Sciatic nerve (tissue), 2 donors: ENCODE results near the gene IGHMBP2. TPM values are rescaled to one million over a fixed set of nuclear protein-coding genes. Genes with fewer than 3 reads are reported as not detected.
"Not testable (repeated sequence)": the region's sequence is repeated elsewhere in the genome, so short reads cannot be mapped to it uniquely, and the experiment has no call there.

Experiments
- ATAC-seq: fragments of 200-7000 bp; cut with Tn5 transposase; one replicate; pipeline ENCODE4 v1.9.1; 2020; ENCODE audit warnings: mild to moderate bottlenecking, moderate library complexity
- DNase-seq: peaks from one replicate; pipeline ENCODE4 v3.0.0-alpha.2; 2020; ENCODE audit warnings: low spot score
- intact Hi-C: fragments of 100-400 bp; cut with DNase I; formaldehyde crosslinking; loops from one replicate; pipeline ENCODE4 v1.14.2; 2022
- total RNA-seq: library from RNA; stranded (reverse); fragmentation: NEBNext Ultra II Directional; extraction: Animal tissue kit (Norgen Biotek cat#: 25700); gene quantifications from one replicate; pipeline ENCODE4 v1.2.1, GENCODE V29; 2021
- donor health status: DM: no; HTN: no; CAD: no.
- donor health status: DM: no; HTN: no; CAD: no.

Gene IGHMBP2
- 27.0 TPM for total RNA-seq

GRCh38 chr11:68903288-68904247 is at the start of gene IGHMBP2, which contains the start of gene MRPL21:
Gene IGHMBP2, plus strand, starts transcription at chr11:68903891. Its CDS starts 62 bp downstream, at chr11:68903953.
Gene MRPL21, minus strand, starts transcription at chr11:68903832. Its CDS starts 22 bp downstream, at chr11:68903810.
- intact Hi-C loops, result loop anchor here (10.0 kb wide), 2 partner anchors 151 to 181 kb away; no protein-coding TSS in a partner anchor
- DNase-seq, result peak; percentile 90

GRCh38 chr11:68854273-68854958 is 49.3 kb upstream of the IGHMBP2 start:
- intact Hi-C loops, result no loop called here
- DNase-seq (no peak), ATAC-seq (no peak)

More at GRCh38 chr11:68903288-68904247, at the start of gene IGHMBP2, which contains the start of gene MRPL21:
- peak; percentile 98 for ATAC-seq

- DNase-seq, result peak; percentile 83
- intact Hi-C loops, result no loop called here
- ATAC-seq, result peak; percentile 77
These were observed 48.3 kb upstream of the IGHMBP2 start for GRCh38 chr11:68855205-68855981.

DNA sequence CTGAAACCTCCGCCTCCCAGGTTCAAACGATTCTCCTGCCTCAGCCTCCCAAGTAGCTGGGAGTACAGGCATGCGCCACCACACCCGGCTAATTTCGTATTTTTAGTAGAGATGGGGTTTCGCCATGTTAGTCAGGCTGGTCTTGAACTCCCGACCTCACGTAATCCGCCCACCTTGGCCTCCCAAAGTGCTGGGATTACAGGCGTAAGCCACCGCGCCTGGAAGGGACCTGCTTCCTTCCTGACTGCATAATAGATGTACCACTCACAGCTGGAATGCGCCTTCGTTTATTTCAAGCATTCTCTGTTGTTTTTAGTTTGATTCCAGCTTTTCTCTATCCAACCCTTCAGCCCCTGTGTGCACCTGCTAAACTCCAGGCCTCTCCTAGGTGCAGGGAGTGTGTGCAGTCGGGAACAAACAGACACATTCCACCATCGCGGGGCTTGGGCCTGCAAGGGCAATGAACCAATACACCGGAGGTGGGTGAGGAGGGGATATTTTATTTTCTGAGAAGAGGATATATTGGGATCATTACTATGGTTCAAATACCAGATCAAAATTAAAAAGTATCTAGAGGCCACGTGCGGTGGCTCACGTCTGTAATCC is 47.2 kb upstream of the IGHMBP2 start:
- DNase-seq, intact Hi-C loops, ATAC-seq: not testable (repeated sequence)

GRCh38 chr11:68857037-68857586 is 46.6 kb upstream of the IGHMBP2 start:
- intact Hi-C loops, result no loop called here
- DNase-seq (no peak), ATAC-seq (no peak)

DNA sequence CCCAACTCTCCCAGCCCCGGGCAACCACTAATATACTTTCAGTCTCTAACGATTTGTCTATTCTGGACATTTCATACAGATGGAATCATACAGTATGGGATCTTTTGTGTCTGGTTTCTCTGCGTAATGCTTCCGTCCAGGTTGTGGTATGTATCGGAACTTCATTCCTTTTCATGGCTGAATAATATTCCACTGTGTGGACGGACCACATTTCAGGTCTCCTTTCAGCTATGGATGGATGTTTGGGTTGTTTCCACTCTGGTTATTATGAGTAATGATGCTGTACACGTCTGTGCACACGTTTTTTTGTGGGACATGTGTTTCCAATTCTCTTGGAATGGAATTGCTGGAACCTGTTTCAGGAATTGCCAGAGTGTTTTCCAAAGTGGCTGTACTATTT is 44.6 kb upstream of the IGHMBP2 start:
- no peak for DNase-seq
- ATAC-seq, result no peak
- intact Hi-C loops, result no loop called here

GRCh38 chr11:68862421-68862820 is 41.3 kb upstream of the IGHMBP2 start:
- DNase-seq (no peak), ATAC-seq (no peak)
- intact Hi-C loops, result no loop called here

DNA sequence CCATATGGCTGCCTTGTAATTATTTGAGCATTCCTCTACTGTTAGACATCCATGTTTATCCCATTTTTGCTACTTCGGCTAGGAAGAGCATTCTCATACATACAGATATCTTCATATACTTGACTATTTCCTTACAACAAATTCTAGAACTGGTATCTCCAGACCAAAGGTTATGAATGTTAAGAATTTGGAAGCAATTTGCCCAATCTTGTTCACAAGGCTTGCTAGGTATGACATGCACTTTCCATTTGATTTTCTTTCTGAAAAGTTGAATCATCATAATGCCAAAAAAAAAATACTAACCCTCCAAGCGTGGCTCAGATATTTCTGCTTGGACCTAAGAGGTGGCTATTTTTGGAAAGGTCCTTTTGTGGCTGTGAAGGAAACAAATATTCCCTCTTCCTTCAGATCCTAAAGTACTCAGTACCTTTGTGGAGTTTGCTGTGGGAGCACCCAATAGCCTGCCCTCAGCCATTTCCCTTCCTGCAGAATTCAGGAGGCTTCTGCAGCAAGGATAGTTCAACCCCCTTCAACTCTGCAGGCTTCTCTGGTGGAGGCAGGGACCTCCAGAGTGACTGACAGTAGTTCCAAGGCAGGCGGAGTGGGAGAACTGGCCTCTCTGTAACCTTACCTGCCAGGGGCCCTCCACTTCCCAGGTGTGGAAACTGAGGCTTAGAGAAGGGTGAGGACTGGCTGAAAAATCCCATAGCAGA is 40.0 kb upstream of the IGHMBP2 start:
- intact Hi-C loops, result no loop called here
- ATAC-seq, result no peak
- no peak for DNase-seq

- ATAC-seq, result no peak
- DNase-seq, result no peak
- intact Hi-C loops, result no loop called here
These were observed 38.5 kb upstream of the IGHMBP2 start for GRCh38 chr11:68865241-68865640.

DNA sequence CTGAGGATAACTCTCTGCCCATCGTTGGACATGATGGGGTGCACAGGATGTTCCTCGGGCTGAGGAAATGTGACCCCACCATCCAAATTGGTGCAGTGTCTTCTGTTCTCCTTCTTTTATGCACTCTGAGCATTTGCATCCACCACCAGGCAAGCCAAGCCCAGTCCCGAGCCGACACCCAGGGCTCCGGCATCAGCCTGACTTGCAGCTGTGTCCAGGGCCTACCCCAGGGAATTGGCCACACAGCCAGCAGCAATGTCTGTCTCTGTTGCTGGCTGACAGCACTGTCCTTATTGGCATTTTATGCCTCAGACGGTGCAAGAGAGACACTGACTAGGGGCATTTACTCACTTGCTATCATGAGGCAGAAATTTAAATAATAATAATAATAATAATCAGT is 36.6 kb upstream of the IGHMBP2 start:
- DNase-seq, result no peak

DNA sequence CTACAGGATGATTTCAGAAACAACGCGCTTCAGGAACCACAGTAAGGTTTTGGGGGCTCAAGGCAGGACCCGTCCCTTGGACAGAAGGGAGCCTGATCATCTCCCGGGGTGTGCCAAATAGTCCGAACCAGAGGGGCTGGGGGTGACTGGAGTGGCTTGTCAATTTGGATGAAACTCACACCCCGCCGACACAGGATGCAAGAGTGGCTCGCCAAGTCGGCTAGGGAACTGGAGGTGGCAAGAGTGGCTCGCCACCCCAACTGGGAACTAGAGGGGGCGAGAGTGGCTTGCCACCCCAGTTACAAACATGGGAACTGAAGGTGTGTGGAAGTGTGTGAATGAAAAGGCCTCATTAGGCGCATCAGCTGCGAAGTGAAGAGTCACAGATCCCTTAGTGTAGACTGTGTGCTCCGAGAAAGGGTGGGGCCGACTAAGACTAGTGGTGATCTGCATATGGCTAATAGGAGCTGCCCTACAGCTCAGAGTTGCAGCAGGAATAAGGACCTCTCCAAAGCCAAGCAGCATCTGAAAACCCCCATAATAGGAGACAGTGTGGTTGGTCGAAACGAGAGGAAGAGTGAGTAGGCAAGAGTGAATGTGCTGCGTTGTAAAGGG is 35.4 kb upstream of the IGHMBP2 start:
- DNase-seq, result no peak
- intact Hi-C loops, result no loop called here
- ATAC-seq, result no peak

More for the DNA sequence above, 36.6 kb upstream of the IGHMBP2 start:
- intact Hi-C loops, result no loop called here
- no peak for ATAC-seq

- intact Hi-C loops, result no loop called here
- peak; percentile 52 for ATAC-seq
- no peak for DNase-seq
These were observed 33.2 kb upstream of the IGHMBP2 start for GRCh38 chr11:68870470-68870869.

DNA sequence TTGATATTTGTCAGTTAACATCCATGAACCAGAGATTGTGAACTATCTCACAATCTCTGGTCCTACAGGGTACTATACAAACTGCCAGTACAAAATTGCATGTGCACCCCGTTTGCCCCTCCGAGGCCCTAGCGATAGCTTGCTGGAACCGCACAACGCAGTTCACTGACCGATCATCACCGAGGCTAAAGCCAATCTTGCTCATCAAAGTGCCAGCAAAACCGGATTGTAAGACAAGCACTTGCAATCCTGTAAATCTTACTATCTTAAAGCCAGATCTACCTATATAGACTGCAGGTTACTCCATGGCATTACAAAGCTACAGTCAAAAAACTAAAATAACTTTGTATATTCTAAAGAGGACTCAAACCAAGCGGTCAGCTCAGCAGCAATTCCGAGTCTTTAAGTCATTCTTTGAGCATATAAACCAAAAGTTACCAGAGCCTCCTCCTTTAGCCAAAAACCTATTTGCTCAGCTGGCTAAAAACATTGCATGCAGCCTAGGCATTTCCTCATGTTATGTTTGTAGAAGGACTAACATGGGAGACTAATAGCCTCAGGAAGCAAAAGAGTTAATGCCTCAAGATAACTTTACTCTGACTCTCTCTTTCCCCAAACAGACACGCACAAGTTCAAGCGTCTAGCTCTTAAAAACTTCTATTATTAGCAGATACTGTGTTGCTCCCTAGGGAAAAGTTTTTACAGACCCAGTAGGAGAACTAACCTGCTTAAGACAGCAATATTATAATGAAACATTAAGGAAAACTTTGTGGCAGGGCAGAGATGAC is 31.3 kb upstream of the IGHMBP2 start:
- ATAC-seq (no peak), DNase-seq (no peak)
- intact Hi-C loops, result no loop called here

GRCh38 chr11:68878022-68878421 is 25.7 kb upstream of the IGHMBP2 start:
- intact Hi-C loops, result no loop called here
- ATAC-seq (no peak), DNase-seq (no peak)

GRCh38 chr11:68880851-68881250 is 22.8 kb upstream of the IGHMBP2 start:
- intact Hi-C loops, result no loop called here
- DNase-seq (no peak), ATAC-seq (no peak)

DNA sequence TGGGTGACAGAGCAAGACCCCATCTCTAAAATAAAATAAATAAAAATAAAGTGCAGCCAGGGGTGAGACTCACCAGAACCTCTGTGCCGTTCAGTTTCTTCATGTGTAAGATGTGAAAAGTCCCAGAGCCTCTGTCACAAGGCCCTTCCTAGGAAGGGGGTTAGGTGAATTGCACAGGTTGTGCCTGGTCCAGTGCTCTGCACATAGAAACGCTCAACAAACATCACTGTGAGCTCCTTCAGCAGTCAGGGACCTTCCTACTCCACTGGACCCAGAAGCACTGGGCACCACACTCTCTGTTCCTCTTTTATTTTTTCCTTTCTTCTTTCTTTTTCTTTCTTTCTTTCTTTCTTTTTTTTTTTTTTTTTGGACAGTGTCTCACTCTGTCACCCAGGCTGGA is 22.4 kb upstream of the IGHMBP2 start:
- no peak for DNase-seq
- ATAC-seq, result no peak
- intact Hi-C loops, result no loop called here

GRCh38 chr11:68882391-68882790 is 21.3 kb upstream of the IGHMBP2 start:
- intact Hi-C loops, result no loop called here
- ATAC-seq (no peak), DNase-seq (no peak)
